HCEC 1CT (cell line): ENCODE measurements around the gene GORASP2.
A peak's percentile ranks its signal among the peaks of the same experiment; 100 is the strongest.

Experiments used
- DNase-seq: peaks from one replicate; pipeline ENCODE4 v3.0.0-alpha.2; 2017

GORASP2 gene

GRCh38 chr2:170924969-170925368 lies 4.1 kb upstream of the GORASP2 start:
- no peak for DNase-seq

GRCh38 chr2:170925923-170926322 lies 3.1 kb upstream of the GORASP2 start:
- no peak for DNase-seq

- DNase-seq = no peak
Observed at GRCh38 chr2:170926743-170927297, 2.2 kb upstream of the GORASP2 start.

GRCh38 chr2:170928036-170928823 lies 823 bp upstream of the GORASP2 start:
- DNase-seq = no peak

GRCh38 chr2:170929686-170930050 lies 615 bp downstream of the GORASP2 start:
- peak; percentile 17 for DNase-seq

GRCh38 chr2:170930131-170930990 lies 1.3 kb downstream of the GORASP2 start:
- peak; percentile 55 for DNase-seq

- no peak for DNase-seq
Observed at GRCh38 chr2:170930991-170931266, 1.9 kb downstream of the GORASP2 start.

GRCh38 chr2:170932166-170932565 lies 3.1 kb downstream of the GORASP2 start:
- no peak for DNase-seq

GRCh38 chr2:170932948-170933347 lies 3.9 kb downstream of the GORASP2 start:
- DNase-seq = no peak

GRCh38 chr2:170937709-170938379 lies 8.8 kb downstream of the GORASP2 start:
- no peak for DNase-seq

GRCh38 chr2:170940066-170940465 lies 11.0 kb downstream of the GORASP2 start:
- no peak for DNase-seq

GRCh38 chr2:170942615-170943014 lies 13.6 kb downstream of the GORASP2 start:
- DNase-seq = no peak

GRCh38 chr2:170943041-170943440 lies 14.0 kb downstream of the GORASP2 start:
- no peak for DNase-seq

- no peak for DNase-seq
Observed at GRCh38 chr2:170943596-170943995, 14.5 kb downstream of the GORASP2 start.

GRCh38 chr2:170944545-170944944 lies 15.5 kb downstream of the GORASP2 start:
- no peak for DNase-seq

GRCh38 chr2:170949415-170949814 lies 20.4 kb downstream of the GORASP2 start:
- no peak for DNase-seq

GRCh38 chr2:170950221-170950761 lies 21.2 kb downstream of the GORASP2 start:
- no peak for DNase-seq

- no peak for DNase-seq
Observed at GRCh38 chr2:170953941-170954340, 24.9 kb downstream of the GORASP2 start.

GRCh38 chr2:170963386-170963785 lies 34.3 kb downstream of the GORASP2 start:
- DNase-seq = no peak

- no peak for DNase-seq
Observed at GRCh38 chr2:170965446-170966225, 36.6 kb downstream of the GORASP2 start.

- peak; percentile 8 for DNase-seq
Observed at GRCh38 chr2:170966648-170967396, 37.8 kb downstream of the GORASP2 start.

GRCh38 chr2:170967553-170967952 lies 38.5 kb downstream of the GORASP2 start:
- DNase-seq = no peak
